Loucy (cell line): ENCODE data around the gene TSG101.

ENCODE experiments used
- EZH2phosphoT487 ChIP-seq: fragments of 200-600 bp; IDR thresholded peaks from 2 replicates; pipeline ENCODE4 v1.6.1; 2018; ENCODE audit warnings: antibody characterized with exemption, mild to moderate bottlenecking, moderate library complexity, borderline replicate concordance
- TF ChIP-seq, protein P1 (sequence below): fragments of 200-600 bp; sonication (generic); conservative IDR thresholded peaks from 2 replicates; pipeline ENCODE4 v1.5.1; 2014; ENCODE audit warnings: mild to moderate bottlenecking, antibody characterized with exemption, low read length

DNA sequence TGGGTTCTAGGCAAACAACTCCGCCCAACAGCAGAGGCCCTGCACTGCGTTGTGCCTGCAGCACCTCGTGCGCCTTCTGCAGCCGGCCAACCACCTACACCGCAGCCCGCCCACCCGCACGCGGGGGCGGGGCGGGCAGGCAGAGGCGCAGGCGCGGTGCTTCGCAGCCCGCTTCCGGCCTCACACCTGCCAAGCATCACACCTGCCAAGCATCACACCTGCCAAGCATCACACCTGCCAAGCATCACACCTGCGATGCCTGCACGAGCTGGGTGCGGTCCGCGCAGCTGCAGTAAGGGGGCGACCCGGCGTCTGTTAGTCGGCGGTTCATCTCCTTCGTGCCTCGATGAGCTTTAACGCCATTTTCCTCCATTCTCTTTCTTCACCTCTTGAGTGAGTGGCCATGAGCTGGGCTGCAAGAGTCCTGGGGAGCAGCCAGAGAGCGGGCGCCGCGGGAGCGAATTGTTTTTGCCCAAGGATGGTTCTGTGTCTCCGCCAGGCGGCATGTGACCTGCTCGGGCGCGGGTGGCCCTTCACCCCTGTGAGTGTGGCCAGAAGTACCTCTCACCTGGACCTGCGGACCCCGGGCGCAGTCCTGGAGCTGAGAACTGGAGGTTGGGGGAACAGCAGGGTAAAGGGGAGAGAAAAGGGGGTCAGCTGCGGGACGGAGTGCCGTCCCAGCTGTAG, 70.9 kb downstream of the TSG101 start, which contains the start of gene LDHAL6A:
- TF ChIP-seq, protein P1, sequence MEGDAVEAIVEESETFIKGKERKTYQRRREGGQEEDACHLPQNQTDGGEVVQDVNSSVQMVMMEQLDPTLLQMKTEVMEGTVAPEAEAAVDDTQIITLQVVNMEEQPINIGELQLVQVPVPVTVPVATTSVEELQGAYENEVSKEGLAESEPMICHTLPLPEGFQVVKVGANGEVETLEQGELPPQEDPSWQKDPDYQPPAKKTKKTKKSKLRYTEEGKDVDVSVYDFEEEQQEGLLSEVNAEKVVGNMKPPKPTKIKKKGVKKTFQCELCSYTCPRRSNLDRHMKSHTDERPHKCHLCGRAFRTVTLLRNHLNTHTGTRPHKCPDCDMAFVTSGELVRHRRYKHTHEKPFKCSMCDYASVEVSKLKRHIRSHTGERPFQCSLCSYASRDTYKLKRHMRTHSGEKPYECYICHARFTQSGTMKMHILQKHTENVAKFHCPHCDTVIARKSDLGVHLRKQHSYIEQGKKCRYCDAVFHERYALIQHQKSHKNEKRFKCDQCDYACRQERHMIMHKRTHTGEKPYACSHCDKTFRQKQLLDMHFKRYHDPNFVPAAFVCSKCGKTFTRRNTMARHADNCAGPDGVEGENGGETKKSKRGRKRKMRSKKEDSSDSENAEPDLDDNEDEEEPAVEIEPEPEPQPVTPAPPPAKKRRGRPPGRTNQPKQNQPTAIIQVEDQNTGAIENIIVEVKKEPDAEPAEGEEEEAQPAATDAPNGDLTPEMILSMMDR, result no peak
- no peak for TF ChIP-seq EZH2phosphoT487
